Measurements from ENCODE around the gene TFAP2E.

TFAP2E gene

DNA sequence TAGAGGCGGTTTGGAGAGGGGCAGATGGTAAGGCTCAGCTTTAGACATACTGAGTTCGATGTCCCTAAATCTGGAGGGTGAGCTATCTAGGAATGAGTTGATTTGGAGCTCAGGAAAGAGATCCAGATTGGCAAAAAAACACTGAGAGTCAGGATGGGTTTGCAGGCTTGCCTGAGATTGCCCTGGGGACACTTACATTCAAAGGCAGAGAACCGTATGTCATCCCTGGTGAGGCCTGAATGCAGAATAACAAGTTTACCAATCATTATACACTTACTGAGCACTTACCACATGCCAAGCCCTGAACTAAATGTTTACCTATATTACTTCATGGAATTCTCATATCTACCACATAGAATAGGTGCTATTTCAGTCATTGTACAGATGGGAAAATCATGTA is 27.5 kb downstream of the TFAP2E start:
- no peaks in the 10 kb centered on the region for H3K9me3 ChIP-seq (ENCODE audit: control insufficient read depth, low read length)
- peaks cover 27% of the 10 kb centered on the region for H3K4me1 ChIP-seq (ENCODE audit: control insufficient read depth, insufficient read depth, low read length, poor library complexity, severe bottlenecking)
- no peak overlapping the region for H3K27ac ChIP-seq (ENCODE audit: low read depth, low read length, severe bottlenecking)
- peaks cover 60% of the 10 kb centered on the region for H3K36me3 ChIP-seq (ENCODE audit: control insufficient read depth, insufficient read depth, low read length)
- H3K4me3 ChIP-seq (ENCODE audit: extremely low read depth, insufficient read depth, low read length, poor library complexity, severe bottlenecking): no peak overlapping the region
- 91 to 100% methylated on average over 2 to 3 of the region's 3 CpGs for WGBS, 2 experiments (ENCODE audit: insufficient coverage in 2 of 2)

DNA sequence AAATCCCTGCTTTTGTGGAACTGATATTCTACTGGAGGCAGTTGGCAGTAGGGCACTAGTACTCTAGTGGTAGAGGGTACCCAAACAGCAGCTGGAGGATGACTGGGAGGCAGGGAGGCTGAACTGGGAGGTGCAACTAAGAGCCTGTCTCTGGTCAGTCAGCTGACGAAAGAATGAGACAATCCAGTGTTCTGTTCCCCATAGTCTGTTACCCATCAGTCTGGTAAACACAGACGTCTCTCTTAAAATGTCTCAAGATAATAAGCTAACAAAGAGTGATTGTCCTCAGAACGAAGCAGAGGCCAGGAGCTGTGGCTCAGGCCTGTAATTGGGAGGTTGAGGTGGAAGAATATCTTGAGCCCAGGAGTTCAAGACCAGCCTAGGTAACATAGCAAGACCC is 30.4 kb downstream of the TFAP2E start:
- 60% methylated on average over 1 of the region's 3 CpGs; no CpG with 5 or more reads in 1 of the 2 experiments for WGBS, 2 experiments (ENCODE audit: insufficient coverage in 2 of 2)
- Histone ChIP-seq H3K4me3 (ENCODE audit: extremely low read depth, insufficient read depth, low read length, poor library complexity, severe bottlenecking) (no peak overlapping the region), H3K36me3 (ENCODE audit: control insufficient read depth, insufficient read depth, low read length) (peaks cover 74% of the 10 kb centered on the region), H3K27ac (ENCODE audit: low read depth, low read length, severe bottlenecking) (peak overlapping the region; percentile 42), H3K9me3 (ENCODE audit: control insufficient read depth, low read length) (no peaks in the 10 kb centered on the region), H3K4me1 (ENCODE audit: control insufficient read depth, insufficient read depth, low read length, poor library complexity, severe bottlenecking) (peaks cover 33% of the 10 kb centered on the region)

DNA sequence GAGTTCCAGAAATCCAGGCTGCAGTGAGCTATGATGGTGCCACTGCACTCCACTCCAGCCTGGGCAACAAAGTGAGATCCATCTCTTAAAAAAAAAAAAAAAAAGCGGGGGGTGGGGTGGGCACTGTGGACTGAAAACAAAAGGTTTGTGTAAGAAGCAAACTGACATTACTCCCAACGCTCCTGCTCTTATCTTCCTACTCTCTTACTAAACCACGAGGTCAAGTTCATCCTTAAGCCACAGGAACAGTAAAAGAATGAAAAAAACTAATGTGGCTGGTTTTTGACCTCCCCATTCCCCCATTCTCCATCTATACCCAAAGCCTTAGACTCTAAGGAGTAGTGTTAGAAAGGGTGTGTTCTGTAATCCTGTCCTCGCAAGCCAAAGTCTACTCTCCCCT is 30.8 kb downstream of the TFAP2E start:
- no CpG with 5 or more reads among the region's 4 CpGs for WGBS, 2 experiments (ENCODE audit: insufficient coverage in 2 of 2)
- peaks cover 76% of the 10 kb centered on the region for H3K36me3 ChIP-seq (ENCODE audit: control insufficient read depth, insufficient read depth, low read length)
- H3K27ac ChIP-seq (ENCODE audit: low read depth, low read length, severe bottlenecking): peak overlapping the region; percentile 42

DNA sequence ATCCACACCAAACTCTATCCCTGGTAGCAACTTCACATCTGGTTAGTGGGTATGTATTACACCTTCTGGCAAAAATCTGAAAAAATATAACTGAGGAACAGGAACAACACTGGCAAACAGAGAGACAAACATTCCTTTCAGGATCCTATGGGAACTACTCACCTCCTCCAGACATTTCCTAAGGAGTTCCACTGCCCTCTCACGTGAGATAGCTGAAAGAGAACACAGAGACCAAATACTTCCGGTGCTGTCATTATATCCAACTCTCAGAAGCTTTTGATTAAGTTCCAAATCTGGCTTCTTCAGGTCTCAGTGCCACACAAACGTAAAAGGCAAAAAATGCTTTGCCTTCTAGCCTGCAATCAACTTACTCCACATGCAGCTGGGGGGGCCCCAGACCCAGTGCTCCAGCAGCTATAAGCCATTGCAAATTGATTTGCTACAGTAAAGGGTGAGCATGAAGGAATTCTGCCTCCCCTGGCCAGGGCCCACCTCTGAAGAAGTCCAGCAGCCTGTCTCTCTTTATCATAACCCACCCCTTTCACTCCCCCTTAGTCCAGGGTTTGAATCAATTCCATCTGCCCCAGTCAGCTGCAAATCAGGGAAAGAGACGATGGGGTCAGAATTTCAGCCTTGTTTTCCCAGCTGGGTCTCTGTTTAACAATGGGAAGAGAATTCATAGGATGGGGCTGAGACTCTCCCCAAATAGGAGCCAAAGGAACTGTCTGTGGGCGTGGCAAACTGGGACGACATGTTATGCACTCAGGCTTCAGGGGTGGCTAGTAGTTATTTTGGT is 32.2 kb downstream of the TFAP2E start:
- WGBS, 2 experiments (ENCODE audit: insufficient coverage in 2 of 2): 66 to 75% methylated on average over 5 to 6 of the region's 6 CpGs
- H3K27ac ChIP-seq (ENCODE audit: low read depth, low read length, severe bottlenecking): peak overlapping the region; percentile 91
- H3K36me3 ChIP-seq (ENCODE audit: control insufficient read depth, insufficient read depth, low read length): peaks cover 80% of the 10 kb centered on the region

More for the DNA sequence above, 30.8 kb downstream of the TFAP2E start:
- Histone ChIP-seq H3K9me3 (ENCODE audit: control insufficient read depth, low read length) (no peaks in the 10 kb centered on the region), H3K4me3 (ENCODE audit: extremely low read depth, insufficient read depth, low read length, poor library complexity, severe bottlenecking) (no peak overlapping the region), H3K4me1 (ENCODE audit: control insufficient read depth, insufficient read depth, low read length, poor library complexity, severe bottlenecking) (peaks cover 33% of the 10 kb centered on the region)

DNA sequence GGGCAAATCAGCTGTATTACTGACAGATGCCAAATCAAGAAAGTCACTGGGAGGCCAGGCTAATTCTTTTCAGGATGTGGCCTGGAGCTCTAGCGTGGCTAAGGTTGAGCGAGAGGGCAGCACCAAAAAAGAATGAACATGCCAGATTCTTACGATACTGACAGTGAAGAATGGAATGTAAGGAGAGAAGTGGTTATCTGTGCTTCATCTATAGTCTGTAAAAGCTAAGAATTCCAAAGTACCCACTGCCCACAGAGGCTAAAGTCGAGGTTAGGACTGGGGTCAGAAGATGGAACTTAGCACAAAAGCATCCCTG is 32.7 kb downstream of the TFAP2E start:
- Histone ChIP-seq H3K4me3 (ENCODE audit: extremely low read depth, insufficient read depth, low read length, poor library complexity, severe bottlenecking) (no peak overlapping the region), H3K36me3 (ENCODE audit: control insufficient read depth, insufficient read depth, low read length) (peaks cover 79% of the 10 kb centered on the region), H3K4me1 (ENCODE audit: control insufficient read depth, insufficient read depth, low read length, poor library complexity, severe bottlenecking) (peaks cover 37% of the 10 kb centered on the region), H3K27ac (ENCODE audit: low read depth, low read length, severe bottlenecking) (peak overlapping the region; percentile 91), H3K9me3 (ENCODE audit: control insufficient read depth, low read length) (no peaks in the 10 kb centered on the region)
- 64 to 74% methylated on average over 3 of the region's 4 CpGs for WGBS, 2 experiments (ENCODE audit: insufficient coverage in 2 of 2)

More for the DNA sequence above, 32.2 kb downstream of the TFAP2E start:
- Histone ChIP-seq H3K9me3 (ENCODE audit: control insufficient read depth, low read length) (no peaks in the 10 kb centered on the region), H3K4me1 (ENCODE audit: control insufficient read depth, insufficient read depth, low read length, poor library complexity, severe bottlenecking) (peaks cover 37% of the 10 kb centered on the region), H3K4me3 (ENCODE audit: extremely low read depth, insufficient read depth, low read length, poor library complexity, severe bottlenecking) (no peak overlapping the region)

DNA sequence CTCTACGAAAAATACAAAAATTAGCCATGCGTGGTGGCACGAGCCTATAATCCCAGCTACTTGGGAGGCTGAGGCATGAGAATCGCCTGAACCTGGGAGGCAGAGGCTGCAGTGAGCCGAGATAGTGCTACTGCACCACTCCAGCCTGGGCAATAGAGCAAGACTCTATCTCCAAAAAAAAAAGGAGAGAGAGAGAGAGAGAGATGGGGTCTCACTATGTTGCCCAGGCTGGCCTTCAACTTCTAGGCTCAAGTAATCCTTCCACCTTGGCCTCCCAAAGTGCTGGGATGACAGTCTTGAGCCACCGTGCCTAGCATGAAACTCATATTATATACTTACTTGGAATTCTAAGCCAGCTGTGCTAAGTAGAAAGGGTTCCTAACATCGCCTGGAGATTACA is 38.5 kb downstream of the TFAP2E start:
- WGBS, 2 experiments (ENCODE audit: insufficient coverage in 2 of 2): 86 to 97% methylated on average over 4 of the region's 7 CpGs
- peaks cover 4% of the 10 kb centered on the region for H3K4me1 ChIP-seq (ENCODE audit: control insufficient read depth, insufficient read depth, low read length, poor library complexity, severe bottlenecking)
- peaks cover 96% of the 10 kb centered on the region for H3K36me3 ChIP-seq (ENCODE audit: control insufficient read depth, insufficient read depth, low read length)
- H3K27ac ChIP-seq (ENCODE audit: low read depth, low read length, severe bottlenecking): no peak overlapping the region
- H3K9me3 ChIP-seq (ENCODE audit: control insufficient read depth, low read length): no peaks in the 10 kb centered on the region
- no peak overlapping the region for H3K4me3 ChIP-seq (ENCODE audit: extremely low read depth, insufficient read depth, low read length, poor library complexity, severe bottlenecking)

DNA sequence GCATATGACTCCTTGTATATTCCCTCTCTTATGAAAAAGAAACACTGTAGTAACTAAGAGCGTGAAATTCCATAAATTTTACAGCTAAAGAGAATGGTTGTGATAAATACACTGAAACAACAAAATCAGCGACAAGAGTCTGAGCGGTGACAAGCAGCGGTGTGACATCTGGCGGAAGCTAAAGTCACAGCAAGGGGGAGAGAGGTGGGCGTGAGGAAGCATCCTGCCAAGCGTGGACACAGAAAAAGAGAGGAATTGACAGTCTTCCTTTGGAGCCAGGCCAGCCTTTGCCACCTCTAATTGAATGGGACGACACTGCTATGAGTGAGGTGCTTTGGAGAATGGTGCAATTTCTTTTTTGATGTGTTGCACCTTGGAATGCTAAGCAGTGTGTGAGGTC is 42.3 kb downstream of the TFAP2E start:
- 72 to 89% methylated on average over 7 of the region's 8 CpGs for WGBS, 2 experiments (ENCODE audit: insufficient coverage in 2 of 2)
- Histone ChIP-seq H3K4me1 (ENCODE audit: control insufficient read depth, insufficient read depth, low read length, poor library complexity, severe bottlenecking) (no peaks in the 10 kb centered on the region), H3K27ac (ENCODE audit: low read depth, low read length, severe bottlenecking) (no peak overlapping the region), H3K36me3 (ENCODE audit: control insufficient read depth, insufficient read depth, low read length) (peaks cover 90% of the 10 kb centered on the region), H3K4me3 (ENCODE audit: extremely low read depth, insufficient read depth, low read length, poor library complexity, severe bottlenecking) (no peak overlapping the region), H3K9me3 (ENCODE audit: control insufficient read depth, low read length) (no peaks in the 10 kb centered on the region)

DNA sequence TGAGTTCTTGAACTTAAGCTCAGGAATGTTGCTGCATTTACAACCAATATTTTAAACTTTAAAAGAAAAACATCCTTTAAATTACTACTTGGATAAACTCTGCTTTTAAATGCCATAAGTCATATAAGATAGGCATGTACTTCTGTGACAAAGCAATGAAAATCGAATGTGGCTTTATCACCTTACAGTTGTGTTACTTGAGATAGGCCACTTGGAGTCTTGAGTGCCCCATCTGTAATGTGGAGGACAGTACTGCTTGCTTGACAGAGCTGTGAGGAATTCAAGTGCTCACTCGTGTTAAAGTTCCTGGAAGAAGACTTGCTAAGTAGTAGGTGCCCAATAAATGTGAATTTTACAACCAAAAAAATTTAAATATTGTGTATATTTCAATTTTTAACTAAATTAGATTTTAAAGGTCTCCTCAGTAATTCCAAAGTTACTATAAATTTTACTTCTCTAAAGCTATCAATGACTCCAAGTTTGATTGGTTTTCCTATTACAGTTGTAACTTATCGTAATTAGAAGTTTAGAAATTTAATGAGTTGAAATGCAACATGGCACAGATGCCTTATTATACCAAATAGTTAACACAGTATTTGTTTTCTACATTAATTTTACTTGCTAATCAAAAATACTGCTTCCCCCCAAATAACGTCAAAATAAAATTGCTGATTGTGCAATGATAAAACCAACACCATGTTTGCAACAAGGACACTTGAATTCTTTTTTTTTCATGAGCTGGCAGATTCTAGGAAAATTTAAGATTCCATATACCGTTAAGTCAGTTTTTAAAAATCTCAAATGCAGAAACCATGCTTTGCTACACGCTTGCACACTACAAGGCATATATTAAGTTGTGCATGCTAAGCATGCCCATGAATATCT is 46.4 kb downstream of the TFAP2E start:
- Histone ChIP-seq H3K36me3 (ENCODE audit: control insufficient read depth, insufficient read depth, low read length) (peaks cover 85% of the 10 kb centered on the region), H3K4me1 (ENCODE audit: control insufficient read depth, insufficient read depth, low read length, poor library complexity, severe bottlenecking) (no peaks in the 10 kb centered on the region), H3K9me3 (ENCODE audit: control insufficient read depth, low read length) (no peaks in the 10 kb centered on the region), H3K27ac (ENCODE audit: low read depth, low read length, severe bottlenecking) (no peak overlapping the region), H3K4me3 (ENCODE audit: extremely low read depth, insufficient read depth, low read length, poor library complexity, severe bottlenecking) (no peak overlapping the region)
- WGBS, 2 experiments (ENCODE audit: insufficient coverage in 2 of 2): 97 to 100% methylated on average over 2 to 4 of the region's 6 CpGs

DNA sequence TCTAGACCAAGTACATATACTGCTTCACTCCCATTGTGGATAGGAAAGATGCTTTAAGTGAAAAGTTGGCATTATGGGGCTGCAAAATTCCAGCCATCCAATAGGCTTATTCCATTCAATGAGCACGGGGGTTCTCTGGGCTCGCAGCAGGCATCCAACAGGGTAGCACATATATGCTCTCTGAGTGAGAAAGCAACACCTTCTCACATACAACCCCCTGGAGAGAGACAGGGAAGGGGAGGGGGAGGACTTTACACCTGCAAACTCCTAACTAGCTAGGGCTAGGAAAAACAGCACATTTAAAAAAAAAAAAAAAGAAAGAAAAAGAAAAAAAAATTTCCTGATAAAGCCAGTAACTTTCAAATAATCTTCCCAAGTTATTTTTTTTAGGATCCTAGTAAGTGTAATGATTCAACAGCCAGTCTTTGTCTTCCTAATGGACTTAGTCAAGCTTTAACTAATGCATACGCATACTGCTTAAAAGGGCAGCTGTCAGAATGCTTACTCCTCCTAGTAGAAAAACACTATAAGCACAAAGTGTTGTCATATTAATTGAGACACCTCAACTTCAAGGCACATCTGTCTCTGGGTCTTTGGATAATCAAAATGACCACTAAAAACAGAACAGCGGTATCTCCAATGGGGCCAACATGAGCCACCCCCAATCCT is 49.5 kb downstream of the TFAP2E start:
- Histone ChIP-seq H3K4me3 (ENCODE audit: extremely low read depth, insufficient read depth, low read length, poor library complexity, severe bottlenecking) (no peak overlapping the region), H3K9me3 (ENCODE audit: control insufficient read depth, low read length) (no peaks in the 10 kb centered on the region), H3K27ac (ENCODE audit: low read depth, low read length, severe bottlenecking) (no peak overlapping the region), H3K4me1 (ENCODE audit: control insufficient read depth, insufficient read depth, low read length, poor library complexity, severe bottlenecking) (no peaks in the 10 kb centered on the region), H3K36me3 (ENCODE audit: control insufficient read depth, insufficient read depth, low read length) (peaks cover 78% of the 10 kb centered on the region)
- 87 to 100% methylated on average over 1 to 3 of the region's 4 CpGs for WGBS, 2 experiments (ENCODE audit: insufficient coverage in 2 of 2)

DNA sequence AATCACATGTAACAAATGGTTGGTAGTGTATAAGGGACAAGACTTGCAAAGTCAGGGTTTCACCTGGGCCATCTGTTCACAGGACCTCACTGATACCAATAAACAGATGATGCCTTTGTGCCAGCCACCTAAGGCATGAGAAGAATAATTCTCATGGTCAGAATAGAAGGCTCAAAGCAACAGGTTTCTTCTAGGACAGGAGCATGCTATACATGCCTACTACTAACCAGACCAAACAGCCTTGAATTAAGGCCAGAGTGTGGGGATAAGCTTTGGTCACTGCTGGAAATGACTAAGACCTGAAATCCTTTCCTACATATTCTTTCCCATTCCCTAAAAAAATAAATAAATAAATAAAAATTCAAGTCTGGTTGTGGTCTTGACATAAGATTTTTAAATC is 50.7 kb downstream of the TFAP2E start:
- Histone ChIP-seq H3K9me3 (ENCODE audit: control insufficient read depth, low read length) (no peaks in the 10 kb centered on the region), H3K4me3 (ENCODE audit: extremely low read depth, insufficient read depth, low read length, poor library complexity, severe bottlenecking) (no peak overlapping the region), H3K4me1 (ENCODE audit: control insufficient read depth, insufficient read depth, low read length, poor library complexity, severe bottlenecking) (no peaks in the 10 kb centered on the region), H3K36me3 (ENCODE audit: control insufficient read depth, insufficient read depth, low read length) (peaks cover 75% of the 10 kb centered on the region), H3K27ac (ENCODE audit: low read depth, low read length, severe bottlenecking) (no peak overlapping the region)
